H1 (cell line): ENCODE measurements around the gene ASH1L. TPM values are rescaled to one million over a fixed set of nuclear protein-coding genes. Genes with fewer than 3 reads are reported as not detected.

Experiments used
- CTCF ChIA-PET: fragments of 300-600 bp; sonication (Branson Sonifier 250); formaldehyde crosslinking; loops from one replicate; lab custom pipeline; 2021; ENCODE audit not compliant: partially characterized antibody; lab: Charles Lee
- POLR2A ChIA-PET: fragments of 300-600 bp; sonication (Branson Sonifier 250); formaldehyde crosslinking; loops from one replicate; lab custom pipeline; 2021; ENCODE audit warnings: inconsistent platforms; ENCODE audit not compliant: partially characterized antibody; lab: Charles Lee
- DNase-seq, 2 experiments: peaks; one replicate each; pipeline versions ENCODE4 v3.0.0 to v3.0.0-alpha.2; 2010 to 2022; ENCODE audit warnings: low spot score in 2 of 2, low read depth in 1 of 2, mixed read lengths in 1 of 2
- FAIRE-seq: peaks from 2 replicates; lab custom pipeline; 2011; peaks lifted over from hg19 to GRCh38; lab: Jason Lieb, UNC
- H2AFZ ChIP-seq: 2 replicates; pipeline ENCODE4 v1.8.1; 2012; ENCODE audit warnings: low read length, inconsistent platforms
- H2AK5ac ChIP-seq: 2 replicates; pipeline ENCODE4 v1.6.1; 2013; ENCODE audit warnings: low read depth, low read length
- H2BK120ac ChIP-seq: replicated peaks from 2 replicates; pipeline ENCODE3; 2013; ENCODE audit warnings: low read depth, low read length, inconsistent platforms
- H2BK12ac ChIP-seq: 2 replicates; pipeline ENCODE4 v1.6.1; 2013; ENCODE audit warnings: low read depth, low read length
- H2BK15ac ChIP-seq: 2 replicates; pipeline ENCODE4 v1.6.1; 2013; ENCODE audit warnings: low read length
- H2BK20ac ChIP-seq: 2 replicates; pipeline ENCODE4 v1.6.1; 2013; ENCODE audit warnings: low read length
- H2BK5ac ChIP-seq: 2 replicates; pipeline ENCODE4 v1.6.1; 2013; ENCODE audit warnings: low read depth, low read length
- H3K14ac ChIP-seq: 2 replicates; pipeline ENCODE4 v1.6.1; 2013; ENCODE audit warnings: inconsistent platforms; ENCODE audit not compliant: insufficient read length
- H3K18ac ChIP-seq: 2 replicates; pipeline ENCODE4 v1.6.1; 2013; ENCODE audit warnings: low read length; ENCODE audit errors: extremely low read depth
- H3K23ac ChIP-seq: 2 replicates; pipeline ENCODE4 v1.6.1; 2013; ENCODE audit warnings: inconsistent platforms; ENCODE audit not compliant: insufficient read length
- H3K23me2 ChIP-seq: 2 replicates; pipeline ENCODE4 v1.6.1; 2013; ENCODE audit warnings: low read depth, low read length
- H3K27ac ChIP-seq: 2 replicates; pipeline ENCODE4 v1.6.1; 2011; ENCODE audit warnings: low read depth, low read length, inconsistent platforms
- H3K27me3 ChIP-seq, 4 experiments: replicated peaks in 1 of 4; 1 replicate in 1 of 4; 2 replicates in 3 of 4; pipeline versions ENCODE4 v1.6.1 to v1.8.1; 2011 to 2013; ENCODE audit warnings: low read length in 3 of 4, mild to moderate bottlenecking in 3 of 4, inconsistent platforms in 2 of 4, mixed read lengths in 2 of 4, moderate library complexity in 1 of 4; ENCODE audit not compliant: control insufficient read depth in 3 of 4, insufficient read depth in 3 of 4; ENCODE audit errors: extremely low read depth in 1 of 4
- H3K36me3 ChIP-seq, 4 experiments: 2 replicates each; pipeline versions ENCODE4 v1.6.1 to v1.8.1; 2011 to 2013; ENCODE audit warnings: mild to moderate bottlenecking in 4 of 4, low read length in 3 of 4, moderate library complexity in 2 of 4, control low read depth in 1 of 4, inconsistent platforms in 1 of 4; ENCODE audit not compliant: insufficient read depth in 4 of 4, control insufficient read depth in 2 of 4
- H3K4ac ChIP-seq: replicated peaks from 2 replicates; pipeline ENCODE3; 2013; ENCODE audit warnings: low read length, low read depth, mixed read lengths, inconsistent platforms; ENCODE audit not compliant: insufficient read length
- H3K4me1 ChIP-seq, 4 experiments: replicated peaks in 1 of 4; 1 replicate in 1 of 4; 2 replicates in 3 of 4; pipeline versions ENCODE4 v1.6.1 to v1.8.1; 2011 to 2013; ENCODE audit warnings: low read length in 3 of 4, inconsistent platforms in 2 of 4, mixed read lengths in 1 of 4; ENCODE audit not compliant: insufficient read depth in 4 of 4, control insufficient read depth in 3 of 4
- H3K4me2 ChIP-seq, 2 experiments: 2 replicates each; pipeline versions ENCODE4 v1.6.1 to v1.8.1; 2011 to 2013; ENCODE audit warnings: low read depth in 2 of 2, low read length in 2 of 2, control low read depth in 1 of 2, inconsistent platforms in 1 of 2, mild to moderate bottlenecking in 1 of 2; ENCODE audit not compliant: insufficient read depth in 1 of 2
- H3K4me3 ChIP-seq, 4 experiments: fragments of 200-600, 300-600 bp in 1 of 4; sonication (generic), shearing (Covaris generic), sonication (Bioruptor Twin) in 1 of 4; 2 replicates each; pipeline versions ENCODE4 v1.5.1 to v1.8.1; 2011 to 2016; ENCODE audit warnings: low read length in 4 of 4, low read depth in 3 of 4, control low read depth in 2 of 4, inconsistent platforms in 2 of 4, mild to moderate bottlenecking in 2 of 4, mixed read lengths in 1 of 4, moderate library complexity in 1 of 4; ENCODE audit not compliant: insufficient read depth in 2 of 4; ENCODE audit errors: extremely low read depth in 1 of 4
- H3K56ac ChIP-seq: replicated peaks from 2 replicates; pipeline ENCODE3; 2013; ENCODE audit warnings: low read depth, mild to moderate bottlenecking, mixed read lengths, low read length, inconsistent platforms; ENCODE audit not compliant: insufficient read length
- H3K79me1 ChIP-seq: 2 replicates; pipeline ENCODE4 v1.6.1; 2013; ENCODE audit warnings: low read depth, low read length, control low read depth
- H3K79me2 ChIP-seq, 2 experiments: 2 replicates each; pipeline versions ENCODE4 v1.6.1 to v1.8.1; 2012 to 2013; ENCODE audit warnings: low read length in 2 of 2, mild to moderate bottlenecking in 2 of 2, inconsistent platforms in 1 of 2; ENCODE audit not compliant: insufficient read depth in 2 of 2, control insufficient read depth in 1 of 2
- H3K9ac ChIP-seq, 4 experiments: replicated peaks in 1 of 4; 1 replicate in 1 of 4; 2 replicates in 3 of 4; pipeline versions ENCODE4 v1.6.1 to v1.8.1; 2011 to 2013; ENCODE audit warnings: low read depth in 3 of 4, low read length in 3 of 4, control low read depth in 2 of 4, mild to moderate bottlenecking in 2 of 4, moderate library complexity in 2 of 4, inconsistent platforms in 1 of 4; ENCODE audit errors: extremely low read depth in 1 of 4
- H3K9me3 ChIP-seq, 2 experiments: 2 replicates each; pipeline versions ENCODE4 v1.6.1 to v1.8.1; 2012 to 2013; ENCODE audit warnings: mild to moderate bottlenecking in 2 of 2, moderate library complexity in 2 of 2, control low read depth in 1 of 2, inconsistent platforms in 1 of 2, low read depth in 1 of 2, low read length in 1 of 2, mixed read lengths in 1 of 2; ENCODE audit not compliant: insufficient read depth in 2 of 2
- H4K20me1 ChIP-seq, 2 experiments: replicated peaks in 1 of 2; 2 replicates each; pipeline versions ENCODE3 to v1.8.1; 2011 to 2013; ENCODE audit warnings: inconsistent platforms in 2 of 2, low read length in 2 of 2, mild to moderate bottlenecking in 1 of 2; ENCODE audit not compliant: insufficient read depth in 2 of 2, control insufficient read depth in 1 of 2
- H4K5ac ChIP-seq: 2 replicates; pipeline ENCODE4 v1.6.1; 2013; ENCODE audit warnings: low read length, low read depth, mixed read lengths, inconsistent platforms; ENCODE audit not compliant: insufficient read length
- H4K8ac ChIP-seq: 2 replicates; pipeline ENCODE4 v1.8.0; 2013; ENCODE audit warnings: mild to moderate bottlenecking, moderate library complexity, low read length, inconsistent platforms; ENCODE audit not compliant: insufficient read depth; ENCODE audit errors: extremely low read depth
- H4K91ac ChIP-seq: replicated peaks from 2 replicates; pipeline ENCODE3; 2013; ENCODE audit warnings: low read length, mixed read lengths, inconsistent platforms; ENCODE audit not compliant: insufficient read length
- CBX8 ChIP-seq: fragments of 300-800, 300-1000 bp; sonication (generic); IDR thresholded peaks from 2 replicates; pipeline ENCODE4 v1.7.1; 2016; ENCODE audit warnings: low read depth, low read length, borderline replicate concordance
- E2F6 ChIP-seq: IDR thresholded peaks from 2 replicates; pipeline ENCODE4 v1.6.1; 2012; ENCODE audit warnings: inconsistent platforms
- POU5F1 ChIP-seq: IDR thresholded peaks from 2 replicates; pipeline ENCODE4 v1.6.1; 2011; ENCODE audit warnings: low read depth, mild to moderate bottlenecking, low read length, moderate library complexity
- SIRT6 ChIP-seq: IDR thresholded peaks from one replicate; pipeline ENCODE4 v1.7.1; 2012; ENCODE audit warnings: low read length, inconsistent platforms
- SP4 ChIP-seq: IDR thresholded peaks from 2 replicates; pipeline ENCODE4 v1.6.1; 2012; ENCODE audit warnings: low read length, inconsistent platforms
- TAF1 ChIP-seq: IDR thresholded peaks from 2 replicates; pipeline ENCODE4 v1.6.1; 2011; ENCODE audit warnings: mild to moderate bottlenecking, low read depth, low read length
- TBP ChIP-seq: IDR thresholded peaks from 2 replicates; pipeline ENCODE4 v1.6.1; 2011; ENCODE audit warnings: low read depth, low read length, improper control_type of control experiment
- ZNF274 ChIP-seq: IDR thresholded peaks from 2 replicates; pipeline ENCODE4 v1.7.0; 2012; ENCODE audit warnings: low read length, borderline replicate concordance; ENCODE audit errors: extremely low read depth
- WGBS, 2 experiments: shearing (Covaris generic) in 1 of 2; methylation state at CpG; one replicate each; pipeline versions ENCODE4 v1.1.6 to v1.1.7; 2013 to 2015; ENCODE audit warnings: low lambda C conversion rate in 2 of 2, mixed read lengths in 2 of 2, inconsistent platforms in 1 of 2, low coverage in 1 of 2, missing lambda C conversion rate in 1 of 2; ENCODE audit not compliant: insufficient replicate concordance in 2 of 2, insufficient coverage in 1 of 2, insufficient read length in 1 of 2; ENCODE audit errors: extremely low coverage in 1 of 2, missing lambda C conversion rate in 1 of 2; 5-methylcytosine and 5-hydroxymethylcytosine counted together
- polyA plus RNA-seq, 7 experiments: library from polyadenylated mRNA; depleted of rRNA in 3 of 7; stranded (reverse) in 5 of 7; unstranded in 2 of 7; fragments of >200 nt in 5 of 7; fragments of 200-250 nt in 2 of 7; gene quantifications; 1 replicate in 5 of 7; 2 replicates in 1 of 7; 4 replicates in 1 of 7; pipeline versions ENCODE4 v1.2.1 to v1.2.3, GENCODE V29; 2011 to 2013; ENCODE audit warnings: missing spikeins in 2 of 7, mixed read lengths in 2 of 7
- total RNA-seq: library from RNA; stranded (reverse); fragmentation: NEBNext Ultra II Directional; extraction: Animal tissue kit (Norgen Biotek cat#: 25700); gene quantifications from 2 replicates; pipeline ENCODE4 v1.2.1, GENCODE V29; 2021

Gene ASH1L
- total and polyA plus RNA-seq, 2 of the 8 experiments (the other 6 are each of a cell fraction or from before 2014, with no cell fraction given) = 7.5 to 27.6 TPM

GRCh38 chr1:155342842-155343241 is 219.8 kb downstream of the ASH1L start:
- Histone ChIP-seq H4K5ac (no peak overlapping the region), H3K23me2 (no peaks in the 10 kb centered on the region), H2AK5ac (no peak overlapping the region), H3K79me1 (no peaks in the 10 kb centered on the region), H3K79me2 (no peaks in the 10 kb centered on the region), H2BK15ac (no peak overlapping the region), H4K8ac (no peak overlapping the region), H3K9ac (no peak overlapping the region), H2BK120ac (no peak overlapping the region), H3K27me3 (no peaks in the 10 kb centered on the region), H4K91ac (no peak overlapping the region), H3K9me3 (no peaks in the 10 kb centered on the region), H3K23ac (no peak overlapping the region), H4K20me1 (no peaks in the 10 kb centered on the region), H2BK12ac (no peak overlapping the region), H3K18ac (no peak overlapping the region), H3K4me3 (no peak overlapping the region), H3K4me2 (no peak overlapping the region), H3K4me1 (no peaks in the 10 kb centered on the region), H3K4ac (no peak overlapping the region), H2BK5ac (no peak overlapping the region), H3K27ac (no peak overlapping the region), H3K56ac (no peak overlapping the region), H2AFZ (no peak overlapping the region), H2BK20ac (no peak overlapping the region), H3K36me3 (peaks cover 12 to 66% (median 43%) of the 10 kb centered on the region in 4 experiments; a peak in 7 of 8 replicates), H3K14ac (no peak overlapping the region)
- TF ChIP-seq TAF1 (no peak), E2F6 (no peak), CBX8 (no peak), SIRT6 (no peak), SP4 (no peak), ZNF274 (no peak), POU5F1 (no peak), TBP (no peak)
- FAIRE-seq (no peak), DNase-seq (no peak)
- ChIA-PET CTCF (interaction anchor here (1.0 to 2.2 kb wide), 6 partner anchors 14 to 249 kb away, joined by 3 to 8 read pairs (median 3); no protein-coding TSS in a partner anchor), POLR2A (no interaction called here)
- 94% methylated on average over 3 of the region's 3 CpGs; no CpG with 5 or more reads in 1 of the 2 experiments for WGBS, 2 experiments
